HCT116 (cell line): Measurements from ENCODE around the gene FRMD4A. TPM values are rescaled to one million over a fixed set of nuclear protein-coding genes. Genes with fewer than 3 reads are reported as not detected.

Experiments used
- ATAC-seq: fragments of 200-7000 bp; cut with Tn5 transposase; 2 replicates; pipeline ENCODE4 v1.9.1; 2020; ENCODE audit warnings: mild to moderate bottlenecking, moderate library complexity
- BruUV-seq: library from RNA; stranded (reverse); fragments of 400-500 nt; replicated peaks from 2 replicates; lab custom pipeline; 2021; lab: Mats Ljungman, UMichigan
- CTCF ChIA-PET: fragments of 300-600 bp; sonication (Branson Sonifier 250); formaldehyde crosslinking; loops from one replicate; lab custom pipeline; 2021; ENCODE audit warnings: antibody characterized with exemption; lab: Charles Lee
- POLR2A ChIA-PET: fragments of 300-600, 350-600 bp; sonication (Branson Sonifier 250); formaldehyde crosslinking; loops from one replicate; lab custom pipeline; 2021; ENCODE audit warnings: antibody characterized with exemption; lab: Charles Lee
- RAD21 ChIA-PET, 2 experiments: fragments of 300-600 bp; sonication (Branson Sonifier 250); formaldehyde crosslinking; loops; one replicate each; lab custom pipeline; 2023; ENCODE audit warnings: low total read pairs in 2 of 2; ENCODE audit not compliant: uncharacterized antibody in 2 of 2, unreplicated experiment in 2 of 2, low non-redundant PET in 1 of 2; lab: Charles Lee
- DNase-seq: peaks from one replicate; pipeline ENCODE4 v3.0.0-alpha.2; 2010; ENCODE audit warnings: low read depth, low spot score
- H2AFZ ChIP-seq: fragments of 200-600 bp; shearing (Covaris generic), sonication (generic); 2 replicates; pipeline ENCODE4 v1.6.1; 2017; ENCODE audit warnings: low read depth, mixed run types, mixed read lengths, antibody characterized with exemption, low read length; ENCODE audit not compliant: poor library complexity, severe bottlenecking
- H3K27ac ChIP-seq: 2 replicates; pipeline ENCODE4 v1.5.1; 2012; ENCODE audit warnings: low read depth, low read length
- H3K27me3 ChIP-seq: fragments of 200-600 bp; sonication (generic); 2 replicates; pipeline ENCODE4 v1.6.1; 2016; ENCODE audit warnings: mixed run types, low read length, mixed read lengths; ENCODE audit not compliant: insufficient read depth
- H3K36me3 ChIP-seq, 2 experiments: fragments of 200-500 bp in 1 of 2; fragments of 200-600 bp in 1 of 2; sonication (Bioruptor generic) in 1 of 2; sonication (generic) in 1 of 2; 2 replicates each; pipeline versions ENCODE4 v1.5.1 to v1.6.1; 2014 to 2016; ENCODE audit warnings: low read length in 2 of 2, inconsistent platforms in 1 of 2, mixed read lengths in 1 of 2, mixed run types in 1 of 2; ENCODE audit not compliant: insufficient read depth in 2 of 2, control insufficient read depth in 1 of 2
- H3K4me1 ChIP-seq, 2 experiments: fragments of 200-600 bp in 1 of 2; sonication (generic) in 1 of 2; 2 replicates each; pipeline versions ENCODE4 v1.5.1 to v1.6.1; 2012 to 2017; ENCODE audit warnings: low read length in 2 of 2, inconsistent platforms in 1 of 2, mild to moderate bottlenecking in 1 of 2, mixed read lengths in 1 of 2, mixed run types in 1 of 2, moderate library complexity in 1 of 2; ENCODE audit not compliant: insufficient read depth in 2 of 2, control insufficient read depth in 1 of 2
- H3K4me2 ChIP-seq: fragments of 200-600 bp; sonication (generic); 2 replicates; pipeline ENCODE4 v1.6.1; 2017; ENCODE audit warnings: mixed run types, low read length, mixed read lengths
- H3K4me3 ChIP-seq, 2 experiments: fragments of 200-600 bp in 1 of 2; sonication (generic) in 1 of 2; replicated peaks in 1 of 2; 2 replicates each; pipeline ENCODE4 v1.5.1; 2011 to 2016; ENCODE audit warnings: low read length in 2 of 2, control low read depth in 1 of 2, low read depth in 1 of 2, mild to moderate bottlenecking in 1 of 2, mixed read lengths in 1 of 2, mixed run types in 1 of 2
- H3K79me2 ChIP-seq: fragments of 200-600 bp; sonication (generic); 2 replicates; pipeline ENCODE4 v1.6.1; 2017; ENCODE audit warnings: mild to moderate bottlenecking, mixed run types, low read length, moderate library complexity, mixed read lengths; ENCODE audit not compliant: insufficient read depth
- H3K9ac ChIP-seq: fragments of 200-600 bp; sonication (generic); 2 replicates; pipeline ENCODE4 v1.6.1; 2016; ENCODE audit warnings: low read length, mixed read lengths
- H3K9me2 ChIP-seq: fragments of 200-600 bp; sonication (generic), shearing (Covaris generic); 2 replicates; pipeline ENCODE4 v1.6.1; 2017; ENCODE audit warnings: mixed run types, mild to moderate bottlenecking, moderate library complexity; ENCODE audit not compliant: insufficient read depth
- H3K9me3 ChIP-seq, 2 experiments: fragments of 200-500 bp in 1 of 2; fragments of 200-600 bp in 1 of 2; sonication (Bioruptor generic) in 1 of 2; sonication (generic) in 1 of 2; 2 replicates each; pipeline ENCODE4 v1.6.1; 2014 to 2017; ENCODE audit warnings: low read length in 2 of 2, mixed read lengths in 2 of 2, inconsistent platforms in 1 of 2, low read depth in 1 of 2, mild to moderate bottlenecking in 1 of 2, mixed run types in 1 of 2, moderate library complexity in 1 of 2; ENCODE audit not compliant: control insufficient read depth in 1 of 2, insufficient read depth in 1 of 2
- H4K20me1 ChIP-seq: fragments of 200-600 bp; sonication (generic), shearing (Covaris generic); 2 replicates; pipeline ENCODE4 v1.6.1; 2017; ENCODE audit warnings: mixed run types, mild to moderate bottlenecking, moderate library complexity; ENCODE audit not compliant: insufficient read depth
- ELF1 ChIP-seq: IDR thresholded peaks from 2 replicates; pipeline ENCODE4 v1.6.1; 2012; ENCODE audit warnings: low read depth, borderline replicate concordance
- FOSL1 ChIP-seq: IDR thresholded peaks from 2 replicates; pipeline ENCODE4 v1.6.1; 2012; ENCODE audit warnings: low read depth
- POLR2A ChIP-seq: IDR thresholded peaks from 2 replicates; pipeline ENCODE4 v1.7.0; 2011; ENCODE audit warnings: borderline replicate concordance; ENCODE audit not compliant: insufficient read depth, insufficient read length; ENCODE audit errors: extremely low read depth
- POLR2AphosphoS5 ChIP-seq: IDR thresholded peaks from 2 replicates; pipeline ENCODE4 v1.6.1; 2011; ENCODE audit warnings: mild to moderate bottlenecking, low read depth, low read length, moderate library complexity
- RAD21 ChIP-seq: IDR thresholded peaks from 2 replicates; pipeline ENCODE4 v1.6.1; 2012; ENCODE audit warnings: low read depth, mild to moderate bottlenecking
- SIN3A ChIP-seq: IDR thresholded peaks from 2 replicates; pipeline ENCODE4 v1.6.1; 2012; ENCODE audit warnings: low read depth
- SP1 ChIP-seq: IDR thresholded peaks from 2 replicates; pipeline ENCODE4 v1.6.1; 2012; ENCODE audit warnings: low read depth
- YY1 ChIP-seq: IDR thresholded peaks from 2 replicates; pipeline ENCODE4 v1.6.1; 2011; ENCODE audit warnings: low read length, low read depth, moderate library complexity, mild to moderate bottlenecking; ENCODE audit not compliant: insufficient replicate concordance; ENCODE audit errors: extremely low read depth
- ZFX ChIP-seq: fragments of 450-650 bp; IDR thresholded peaks from 2 replicates; pipeline ENCODE4 v1.6.1; 2017
- intact Hi-C: fragments of 100-400 bp; cut with micrococcal nuclease; formaldehyde crosslinking; loops from 2 replicates; pipeline ENCODE4 v1.10.0; 2022
- total RNA-seq: library from RNA; stranded (reverse); gene quantifications from one replicate; pipeline ENCODE4 v1.2.1, GENCODE V29; 2021; ENCODE audit not compliant: unreplicated experiment
- TF ChIP-seq, protein P1 (sequence below), 3 experiments: fragments of 200-600 bp in 1 of 3; sonication (generic) in 1 of 3; IDR thresholded peaks in 2 of 3; conservative IDR thresholded peaks in 1 of 3; 2 replicates each; pipeline ENCODE4 v1.5.1; 2012 to 2017; ENCODE audit warnings: low read depth in 2 of 3, low read length in 2 of 3, antibody characterized with exemption in 1 of 3, borderline replicate concordance in 1 of 3, control low read depth in 1 of 3, mild to moderate bottlenecking in 1 of 3, mixed read lengths in 1 of 3, mixed run types in 1 of 3, moderate library complexity in 1 of 3; ENCODE audit not compliant: insufficient read depth in 1 of 3
- TF ChIP-seq, protein P2 (sequence below): IDR thresholded peaks from 2 replicates; pipeline ENCODE4 v1.6.1; 2012
- TF ChIP-seq, protein P3 (sequence below): IDR thresholded peaks from 2 replicates; pipeline ENCODE4 v1.6.1; 2012

Gene FRMD4A
- total RNA-seq, 1 experiment from 2014 or later = 0.20 TPM

DNA sequence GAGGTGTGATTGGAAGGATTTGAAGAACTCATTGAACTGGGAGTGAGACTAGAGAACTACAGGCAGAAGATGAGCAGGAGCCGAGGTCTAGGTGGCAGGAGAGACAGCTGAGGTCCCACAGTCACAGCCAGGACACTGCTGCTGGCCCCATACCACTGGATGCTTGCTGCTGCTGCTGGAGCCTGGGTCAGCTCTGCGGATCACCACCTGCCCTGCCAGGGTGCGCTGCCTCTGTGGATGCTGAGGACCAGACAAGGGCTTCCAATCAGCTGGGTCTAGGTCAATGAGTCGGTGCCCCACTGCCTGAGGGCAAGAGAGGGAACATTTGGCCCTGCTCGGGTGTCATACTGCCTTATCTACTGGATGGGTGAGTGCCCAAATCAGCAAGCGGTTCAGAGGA is 94.4 kb downstream of the FRMD4A start:
- H2AFZ ChIP-seq = no peak overlapping the region
- POLR2A ChIA-PET = interaction anchor here (0.7 kb wide), 1 partner anchor 12 kb away, joined by 4 read pairs; no protein-coding TSS in a partner anchor
- intact Hi-C loops = no loop called here
- RAD21 ChIA-PET = no interaction called here
- H3K9me3 ChIP-seq = no peaks in the 10 kb centered on the region
- BruUV-seq = no TSS peak
- H4K20me1 ChIP-seq = no peaks in the 10 kb centered on the region
- H3K4me3 ChIP-seq = no peak overlapping the region
- H3K27me3 ChIP-seq = peaks cover 57% of the 10 kb centered on the region
- H3K9me2 ChIP-seq = no peaks in the 10 kb centered on the region
- no peak for ATAC-seq
- no peaks in the 10 kb centered on the region for H3K79me2 ChIP-seq
- no peaks in the 10 kb centered on the region for H3K36me3 ChIP-seq
- CTCF ChIA-PET = interaction anchor here (0.6 kb wide), 1 partner anchor 8 kb away, joined by 3 read pairs; no protein-coding TSS in a partner anchor
- no peak overlapping the region for H3K27ac ChIP-seq
- no peak overlapping the region for H3K9ac ChIP-seq
- TF ChIP-seq ELF1 (no peak), POLR2AphosphoS5 (no peak), POLR2A (no peak), YY1 (no peak), FOSL1 (no peak), SP1 (no peak), RAD21 (no peak), ZFX (no peak), SIN3A (no peak)
- TF ChIP-seq, protein P1, sequence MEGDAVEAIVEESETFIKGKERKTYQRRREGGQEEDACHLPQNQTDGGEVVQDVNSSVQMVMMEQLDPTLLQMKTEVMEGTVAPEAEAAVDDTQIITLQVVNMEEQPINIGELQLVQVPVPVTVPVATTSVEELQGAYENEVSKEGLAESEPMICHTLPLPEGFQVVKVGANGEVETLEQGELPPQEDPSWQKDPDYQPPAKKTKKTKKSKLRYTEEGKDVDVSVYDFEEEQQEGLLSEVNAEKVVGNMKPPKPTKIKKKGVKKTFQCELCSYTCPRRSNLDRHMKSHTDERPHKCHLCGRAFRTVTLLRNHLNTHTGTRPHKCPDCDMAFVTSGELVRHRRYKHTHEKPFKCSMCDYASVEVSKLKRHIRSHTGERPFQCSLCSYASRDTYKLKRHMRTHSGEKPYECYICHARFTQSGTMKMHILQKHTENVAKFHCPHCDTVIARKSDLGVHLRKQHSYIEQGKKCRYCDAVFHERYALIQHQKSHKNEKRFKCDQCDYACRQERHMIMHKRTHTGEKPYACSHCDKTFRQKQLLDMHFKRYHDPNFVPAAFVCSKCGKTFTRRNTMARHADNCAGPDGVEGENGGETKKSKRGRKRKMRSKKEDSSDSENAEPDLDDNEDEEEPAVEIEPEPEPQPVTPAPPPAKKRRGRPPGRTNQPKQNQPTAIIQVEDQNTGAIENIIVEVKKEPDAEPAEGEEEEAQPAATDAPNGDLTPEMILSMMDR (IDR thresholded peaks at IDR 0.05 in 2 of 3, conservative IDR thresholded peaks at IDR 0.05 in 1 of 3; ENCODE audit: borderline replicate concordance in 1 of 3, insufficient read depth in 1 of 3, low read depth in 2 of 3, low read length in 2 of 3) = no peak
- TF ChIP-seq, protein P2, sequence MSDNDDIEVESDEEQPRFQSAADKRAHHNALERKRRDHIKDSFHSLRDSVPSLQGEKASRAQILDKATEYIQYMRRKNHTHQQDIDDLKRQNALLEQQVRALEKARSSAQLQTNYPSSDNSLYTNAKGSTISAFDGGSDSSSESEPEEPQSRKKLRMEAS = no peak
- TF ChIP-seq, protein P3, sequence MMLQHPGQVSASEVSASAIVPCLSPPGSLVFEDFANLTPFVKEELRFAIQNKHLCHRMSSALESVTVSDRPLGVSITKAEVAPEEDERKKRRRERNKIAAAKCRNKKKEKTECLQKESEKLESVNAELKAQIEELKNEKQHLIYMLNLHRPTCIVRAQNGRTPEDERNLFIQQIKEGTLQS = no peak
- TF ChIP-seq, all 23 proteins: peak for 0
- Histone ChIP-seq H3K4me1 (no peaks in the 10 kb centered on the region), H3K4me2 (no peak overlapping the region)
- DNase-seq = no peak
